COLO668 (cell line): ENCODE results near the gene RBMS3.

Experiments
- DNase-seq: peaks from one replicate; lab custom pipeline; 2025; ENCODE audit not compliant: unreplicated experiment; lab: John Stamatoyannopoulos, UW

Gene RBMS3

DNA sequence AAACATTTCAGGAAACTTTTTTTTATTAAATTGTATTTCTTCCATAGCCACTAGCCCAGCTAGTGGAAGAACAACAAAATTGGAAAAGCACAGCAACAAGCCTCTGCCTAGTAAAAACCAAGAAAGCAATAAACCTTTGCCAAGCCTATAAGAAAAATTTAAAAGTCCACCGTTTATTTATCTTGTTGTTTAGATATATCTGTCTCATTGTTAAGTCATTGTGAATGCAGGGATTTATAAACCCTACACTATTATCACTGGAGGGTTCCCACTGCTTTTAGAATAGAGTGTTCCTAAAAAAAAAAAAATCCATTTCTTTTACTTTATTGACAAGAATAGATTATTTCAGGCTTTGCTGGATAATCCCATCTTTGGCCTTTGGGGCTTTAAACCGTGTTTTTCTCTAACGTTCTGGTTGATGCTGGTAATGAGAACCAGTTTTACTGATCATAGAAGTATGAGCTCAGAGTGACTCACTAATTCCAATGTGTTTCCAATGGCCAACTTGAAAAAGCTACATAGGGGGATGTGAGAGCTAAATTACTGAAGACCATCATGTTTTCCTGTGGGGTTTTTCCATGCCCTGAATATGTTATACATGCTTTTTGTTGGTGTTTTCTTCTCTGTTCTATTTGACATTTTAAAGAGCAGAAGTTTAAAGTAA lies 634.1 kb downstream of the RBMS3 start:
- DNase-seq = no peak

DNA sequence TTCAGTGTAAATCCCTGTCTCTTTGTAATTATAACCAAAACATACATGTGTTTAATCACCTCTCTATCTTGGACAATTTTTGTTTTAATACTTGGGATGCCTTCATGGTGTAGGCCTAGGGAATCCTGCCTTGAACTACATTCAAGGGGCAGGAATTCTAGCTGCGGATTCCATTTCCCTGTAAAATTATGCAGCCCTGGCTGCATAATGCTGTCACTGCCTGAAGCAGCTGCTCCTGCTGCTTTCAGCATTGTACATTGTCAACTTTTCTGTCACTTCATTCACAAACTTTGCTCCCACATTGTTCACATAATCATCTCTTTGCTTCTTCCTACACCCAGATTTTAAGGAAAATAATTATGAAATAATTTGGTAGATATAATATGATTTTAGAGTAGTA lies 638.7 kb downstream of the RBMS3 start:
- no peak for DNase-seq

DNA sequence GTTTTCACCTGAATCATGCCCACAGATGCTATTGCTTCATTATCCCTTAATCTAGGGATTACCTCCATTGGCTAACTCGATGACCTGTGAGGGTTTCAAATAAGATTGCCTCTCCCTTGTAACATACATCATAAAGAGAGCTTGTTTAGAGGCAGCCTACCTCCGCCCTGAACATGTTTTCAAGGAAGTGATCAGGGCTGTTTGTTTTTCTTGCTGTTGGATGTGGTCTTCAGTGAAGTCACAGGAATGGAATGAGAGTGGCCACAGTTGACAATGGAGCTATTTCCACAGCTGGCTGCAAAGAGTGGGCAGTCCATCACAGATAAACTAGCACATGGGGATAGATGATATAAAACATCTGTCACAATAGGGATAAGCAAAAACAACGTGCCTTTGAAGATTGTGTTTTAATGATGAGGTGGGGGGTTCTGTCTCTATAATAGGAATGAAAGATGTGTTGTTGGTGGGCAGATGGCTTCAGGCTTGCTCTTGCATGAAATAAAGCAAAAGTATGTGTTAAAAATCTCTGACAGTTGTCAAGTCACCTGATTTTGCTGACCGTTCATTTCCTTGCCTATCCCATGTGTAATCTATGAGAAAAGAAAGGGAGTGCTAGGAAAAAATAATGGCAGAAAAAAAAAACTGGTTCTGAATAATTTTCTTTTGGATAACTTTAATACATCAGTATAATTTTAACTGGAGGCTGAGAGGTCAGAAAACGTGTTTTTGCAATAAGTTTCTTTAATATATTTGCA lies 642.3 kb downstream of the RBMS3 start:
- DNase-seq = no peak

DNA sequence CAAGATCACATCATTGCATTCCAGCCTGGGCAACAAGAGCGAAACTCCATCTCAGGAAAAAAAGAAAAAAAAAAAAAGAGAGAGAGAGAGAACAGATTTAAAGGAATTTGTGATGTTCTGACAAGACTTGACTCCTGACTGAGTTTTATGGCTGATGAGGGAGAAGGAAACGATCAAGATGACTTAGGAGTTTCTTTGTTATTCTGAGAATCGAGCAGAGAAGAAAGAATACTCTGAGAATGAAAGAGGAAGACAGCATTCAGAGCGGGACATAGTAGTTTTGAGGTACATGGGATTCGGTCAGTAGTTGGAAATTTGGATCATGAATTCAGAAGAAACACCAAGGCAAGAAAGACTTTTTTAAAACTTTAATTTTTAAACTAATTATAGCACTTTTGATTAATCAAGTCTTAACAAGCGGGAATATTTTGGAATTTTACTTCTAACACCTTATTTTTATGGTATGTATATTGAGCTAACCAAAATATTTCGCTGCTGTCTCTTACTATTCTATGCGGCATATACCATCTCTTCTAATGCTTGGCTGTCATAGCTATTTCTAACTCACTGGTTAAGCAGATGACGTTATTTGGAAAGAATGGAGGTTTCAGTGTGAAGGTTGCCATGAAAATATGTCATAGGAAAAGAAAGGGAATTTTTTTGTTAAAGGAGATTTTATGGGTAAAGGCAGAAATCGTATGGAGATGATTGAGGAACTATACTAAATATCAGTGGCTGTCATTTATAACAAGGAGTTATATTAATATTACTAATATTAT lies 644.1 kb downstream of the RBMS3 start:
- no peak for DNase-seq

DNA sequence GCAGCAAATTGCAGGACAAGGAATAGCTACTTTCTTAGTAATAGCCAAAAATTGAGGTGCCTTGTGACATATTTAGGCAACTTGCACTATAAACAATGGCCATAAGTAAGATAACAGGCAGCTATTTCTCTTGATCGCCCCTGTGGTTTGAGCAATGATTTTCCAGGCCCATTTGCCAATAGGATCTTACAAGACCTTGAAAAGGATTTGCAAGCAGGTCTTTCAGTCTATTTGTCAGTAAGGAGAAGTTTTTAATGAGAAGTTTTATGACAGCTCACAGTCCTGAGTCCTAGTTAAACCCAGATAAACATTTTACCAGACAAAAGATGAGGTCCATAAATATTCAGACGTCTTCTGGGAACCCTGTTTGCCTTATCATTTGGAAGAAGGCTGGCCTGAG lies 645.5 kb downstream of the RBMS3 start:
- no peak for DNase-seq

DNA sequence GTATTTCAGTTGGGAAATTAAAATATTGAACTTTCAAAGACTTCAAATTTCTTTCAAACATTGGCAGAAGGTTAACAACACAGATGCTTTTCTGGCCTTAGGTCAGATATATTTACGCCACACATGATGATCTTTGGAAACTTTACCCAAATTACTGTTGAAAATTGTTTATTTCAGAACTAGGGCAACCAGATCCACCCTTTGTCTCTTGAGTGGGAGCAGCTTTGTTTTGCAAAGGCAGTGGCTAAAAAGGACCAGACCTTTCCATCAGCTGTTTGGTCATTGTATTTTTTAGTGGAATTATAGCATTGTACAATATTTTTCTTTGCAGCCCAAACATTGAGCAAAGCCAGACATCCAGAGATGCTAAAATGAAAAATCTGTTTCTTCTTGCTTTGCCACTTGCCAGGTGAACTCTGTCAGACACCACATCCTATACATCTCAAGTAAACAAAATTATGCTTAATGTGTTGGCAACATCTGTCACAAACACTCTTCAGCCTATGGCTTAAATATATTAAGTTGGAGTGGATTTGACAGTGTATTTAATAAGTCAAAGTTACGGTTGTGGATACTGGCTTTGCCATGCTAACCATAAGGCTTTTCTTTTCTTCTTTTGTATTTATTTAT lies 651.9 kb downstream of the RBMS3 start:
- DNase-seq = no peak

DNA sequence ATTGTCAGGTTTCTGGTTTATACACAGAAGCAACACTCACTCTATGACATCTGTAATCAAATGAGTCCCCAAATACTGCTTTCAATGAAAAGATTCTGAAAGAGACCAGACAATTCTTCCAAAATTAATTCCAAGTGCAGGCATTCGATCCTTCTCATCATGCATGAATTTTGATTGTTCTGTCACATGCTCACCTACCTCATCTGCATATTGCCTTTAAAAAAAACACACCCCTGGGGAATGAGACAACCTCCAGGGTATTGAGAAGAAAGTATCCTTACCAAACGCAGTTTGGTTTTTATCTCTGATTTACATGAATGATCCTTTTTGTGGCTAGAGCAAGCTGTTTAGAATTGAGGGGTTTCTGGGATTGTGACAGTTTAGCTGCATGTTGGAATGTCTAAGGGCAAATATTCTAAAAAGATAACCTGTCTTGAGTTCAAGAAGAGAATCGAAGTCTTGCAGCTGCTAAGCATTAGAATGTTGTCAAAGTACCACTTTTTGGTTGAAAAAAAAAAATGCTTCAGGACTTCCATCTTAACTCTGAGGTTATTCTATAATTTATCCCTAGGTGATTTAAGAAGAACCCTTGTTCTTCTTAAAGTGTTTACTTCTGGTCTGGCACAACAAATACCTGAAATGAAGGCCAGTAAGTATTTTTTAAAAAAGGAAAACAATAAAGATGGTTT lies 653.1 kb downstream of the RBMS3 start:
- DNase-seq = no peak

DNA sequence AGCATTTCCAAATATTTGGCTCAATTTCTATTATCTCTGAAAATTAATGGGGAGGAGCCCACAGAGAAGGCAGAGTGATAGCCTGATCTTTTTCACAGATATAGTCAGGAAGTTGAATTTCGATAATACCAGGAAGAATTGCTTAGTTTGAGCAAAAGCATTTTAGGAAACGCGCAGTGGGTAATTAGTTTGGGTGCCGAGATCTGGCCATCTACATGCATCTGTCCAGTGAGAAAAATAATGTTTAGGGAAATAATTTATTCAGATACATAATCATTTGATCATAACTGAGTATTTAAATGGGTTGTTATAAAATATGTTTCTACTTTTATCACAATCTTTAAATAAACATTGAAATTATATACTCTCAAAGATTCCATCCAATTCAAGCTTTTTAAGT lies 653.9 kb downstream of the RBMS3 start:
- no peak for DNase-seq

DNA sequence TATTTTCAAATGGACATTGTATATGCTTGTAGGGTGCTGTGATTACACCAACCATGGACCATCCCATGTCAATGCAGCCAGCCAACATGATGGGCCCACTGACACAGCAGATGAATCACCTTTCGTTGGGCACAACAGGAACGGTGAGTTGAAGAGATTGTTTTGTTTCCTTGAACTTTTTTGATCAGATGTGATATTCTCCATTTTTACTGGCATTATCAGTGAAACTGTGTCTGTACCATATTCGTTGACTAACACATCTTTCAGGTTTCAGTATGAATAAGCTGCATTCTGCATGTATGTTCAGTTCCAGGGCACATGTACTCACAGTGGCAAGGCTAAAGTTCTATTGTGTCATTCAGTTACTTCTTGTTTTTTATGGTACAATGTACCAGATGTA lies 655.2 kb downstream of the RBMS3 start:
- DNase-seq = no peak

DNA sequence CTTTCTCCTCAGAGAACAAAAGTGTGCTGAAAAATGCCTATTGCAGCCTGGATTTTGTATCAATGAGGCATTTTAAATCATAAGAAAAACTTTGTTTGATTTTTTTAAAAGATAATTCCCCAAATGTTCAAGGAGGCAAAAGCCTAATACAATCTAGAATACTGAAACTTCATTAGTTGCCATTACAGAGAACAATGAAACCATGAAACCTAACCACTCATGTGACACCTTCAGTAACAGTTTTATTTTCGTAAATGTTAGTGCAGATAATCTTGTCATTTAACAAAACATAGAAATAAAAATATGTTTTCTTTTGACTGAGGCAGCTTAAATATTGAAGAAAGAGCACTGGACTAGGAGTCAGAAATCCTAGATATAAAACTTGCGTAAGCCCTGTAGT lies 655.9 kb downstream of the RBMS3 start:
- no peak for DNase-seq

DNA sequence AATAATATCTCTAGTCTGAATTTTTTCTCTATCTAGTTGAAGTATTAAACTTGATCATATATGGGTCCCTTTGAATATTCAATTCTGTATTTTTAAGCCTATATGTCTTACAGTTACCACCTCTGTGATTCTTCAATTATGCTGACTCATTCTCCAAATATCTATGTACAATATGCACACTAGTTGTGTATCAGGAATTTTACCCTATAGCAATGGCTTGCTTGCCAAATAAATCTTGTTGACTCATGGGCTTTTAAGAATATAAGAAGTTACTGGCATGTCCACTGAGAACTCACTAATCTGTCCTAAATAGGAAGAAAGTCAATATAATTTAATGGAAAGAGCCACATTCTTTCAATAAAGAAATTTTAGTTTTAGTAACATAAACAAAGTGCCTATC lies 656.3 kb downstream of the RBMS3 start:
- DNase-seq = no peak

DNA sequence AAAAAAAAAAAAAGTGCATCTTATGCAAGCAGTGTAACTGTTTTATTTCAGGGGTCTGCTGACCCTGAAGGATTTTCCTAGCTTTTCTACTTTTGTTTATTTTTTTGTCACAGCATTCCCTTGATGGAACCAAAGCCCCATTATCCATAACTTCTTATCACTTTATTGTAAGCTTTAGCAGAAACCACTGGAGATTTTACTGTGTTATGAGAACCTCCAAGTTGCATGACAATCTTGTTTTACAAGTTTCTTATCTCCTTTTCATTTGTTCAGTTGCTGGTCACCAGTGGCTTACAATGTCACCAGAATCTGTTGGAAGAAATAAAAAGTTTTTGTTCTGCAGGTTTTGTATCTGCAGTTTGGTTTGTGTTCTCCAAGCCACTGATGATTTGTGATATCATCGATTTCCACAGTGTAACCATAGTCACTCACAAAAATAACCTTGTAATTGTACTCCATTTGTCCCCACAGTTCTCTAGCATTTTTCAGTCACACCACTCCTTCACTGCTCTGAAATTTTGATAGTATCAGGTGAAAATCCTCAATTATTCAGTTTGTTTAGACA lies 660.0 kb downstream of the RBMS3 start:
- DNase-seq = no peak

DNA sequence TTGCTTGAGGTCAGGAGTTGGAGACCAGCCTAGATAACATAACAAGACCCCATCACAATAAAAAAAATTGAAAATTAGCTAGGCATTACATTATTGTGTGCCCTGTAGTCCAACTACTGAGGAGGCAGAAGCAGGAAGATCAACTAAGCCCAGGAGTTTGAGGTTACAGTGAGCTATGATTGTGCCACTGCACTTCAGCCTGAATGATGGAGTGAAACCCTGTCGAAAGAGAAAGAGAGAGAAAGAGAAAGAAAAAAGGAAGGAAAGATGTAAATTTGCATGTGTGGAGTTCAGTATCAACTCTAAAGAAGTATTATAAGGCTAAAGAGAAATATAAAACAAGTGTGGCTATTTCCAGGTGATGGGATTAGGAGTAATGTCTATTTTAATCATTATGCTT lies 661.4 kb downstream of the RBMS3 start:
- DNase-seq = no peak

DNA sequence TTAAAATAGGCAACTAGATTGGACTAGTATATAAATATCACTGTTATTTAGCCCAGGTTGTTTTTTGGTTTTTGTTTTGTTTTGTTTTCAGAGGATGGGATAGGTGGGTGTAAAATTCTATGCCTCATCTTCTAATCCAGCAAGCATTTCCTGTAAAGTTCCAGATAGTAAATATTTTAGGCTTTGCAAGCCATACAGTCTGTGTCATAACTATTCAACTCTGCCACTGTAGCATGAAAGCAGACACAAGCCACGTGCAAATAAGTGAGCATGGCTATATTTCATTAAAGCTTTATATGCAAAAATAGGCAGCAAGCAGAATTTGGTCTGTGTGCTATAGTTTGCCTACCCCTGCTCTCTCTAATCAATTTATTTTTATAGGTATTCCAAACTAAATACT lies 668.3 kb downstream of the RBMS3 start:
- DNase-seq = no peak

DNA sequence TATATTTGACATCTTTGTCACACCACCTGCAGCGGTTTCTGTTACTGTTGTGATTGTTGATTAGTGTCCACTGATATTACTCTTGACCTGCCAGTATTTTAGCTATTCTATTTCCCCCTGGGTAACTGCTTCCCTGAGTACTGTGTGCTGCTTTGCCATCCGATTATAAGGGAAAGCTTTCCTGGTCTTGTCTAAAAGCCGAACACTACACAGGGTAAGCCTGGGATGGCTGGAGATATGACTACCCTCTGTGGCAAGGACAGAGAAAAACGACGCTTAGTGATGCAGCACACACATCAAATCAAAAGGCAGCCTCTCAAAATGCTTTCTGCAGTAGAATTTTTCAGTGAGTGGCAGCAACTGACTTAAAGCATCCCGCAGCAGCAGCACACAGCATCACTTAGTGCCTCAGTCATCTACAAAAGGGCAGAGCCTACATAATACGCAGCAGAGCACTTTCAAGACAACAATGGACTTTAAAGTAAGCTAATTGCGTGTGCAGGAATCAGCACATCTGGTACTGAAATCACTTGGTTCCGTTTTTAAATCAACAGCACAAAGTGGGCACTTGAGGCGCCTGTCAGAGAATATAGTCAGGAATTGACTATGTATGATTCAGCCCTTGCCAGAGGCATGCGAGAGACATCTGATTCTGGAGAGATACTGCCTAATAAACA lies 669.2 kb downstream of the RBMS3 start:
- DNase-seq = no peak

DNA sequence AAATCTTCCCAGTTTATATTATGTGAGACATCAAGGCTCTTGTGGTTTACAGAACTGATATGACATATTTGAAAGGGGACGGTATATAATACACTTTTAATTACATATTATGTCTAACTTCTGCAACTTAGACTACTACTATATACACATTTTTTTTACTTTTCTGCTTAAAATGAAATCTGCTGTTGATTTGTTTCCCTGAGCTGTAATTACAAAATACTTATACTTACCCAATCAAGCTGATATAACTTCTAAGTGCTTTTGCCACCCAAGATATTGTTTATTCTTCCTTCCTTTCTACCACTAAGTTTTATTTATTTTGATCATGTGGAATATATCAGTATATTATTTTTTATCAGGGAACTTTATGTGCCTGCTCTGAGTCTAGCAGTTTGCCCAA lies 671.6 kb downstream of the RBMS3 start:
- no peak for DNase-seq

DNA sequence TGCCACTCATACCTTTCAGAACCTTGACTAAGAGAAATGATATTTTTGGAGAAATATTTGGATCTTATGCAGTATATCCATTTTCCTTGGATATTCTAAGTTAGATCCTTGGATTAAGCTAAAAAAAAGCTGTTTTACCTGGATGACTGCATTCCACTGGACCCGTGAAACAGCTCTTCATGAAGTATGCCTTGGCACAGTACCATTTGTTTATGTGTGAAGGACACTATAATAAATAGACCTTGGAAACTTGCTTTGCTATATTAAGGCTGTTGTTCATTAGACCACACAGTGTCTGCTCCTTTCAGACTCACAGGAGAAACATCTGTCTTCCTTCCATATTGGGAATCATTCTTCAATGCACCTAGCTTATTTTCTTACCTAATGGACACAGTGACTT lies 674.5 kb downstream of the RBMS3 start:
- no peak for DNase-seq

DNA sequence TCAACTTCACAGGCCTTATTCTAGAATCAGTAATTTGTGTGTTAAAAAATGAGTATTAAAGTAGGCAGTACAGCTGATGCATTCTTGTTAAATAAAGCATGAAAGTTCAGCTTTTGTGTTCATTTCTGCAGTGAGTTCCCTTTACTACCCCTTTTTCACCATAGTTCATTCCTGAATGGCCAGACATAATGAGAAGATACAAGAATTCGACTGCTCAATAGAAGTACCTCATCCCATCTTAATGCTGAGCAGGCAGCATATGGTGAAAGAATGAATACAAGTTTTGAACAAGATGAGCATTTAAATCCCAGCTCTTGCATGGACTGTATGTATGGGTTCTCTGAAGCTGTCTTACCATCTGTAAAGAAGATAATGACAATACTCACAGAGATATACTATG lies 677.9 kb downstream of the RBMS3 start:
- no peak for DNase-seq

DNA sequence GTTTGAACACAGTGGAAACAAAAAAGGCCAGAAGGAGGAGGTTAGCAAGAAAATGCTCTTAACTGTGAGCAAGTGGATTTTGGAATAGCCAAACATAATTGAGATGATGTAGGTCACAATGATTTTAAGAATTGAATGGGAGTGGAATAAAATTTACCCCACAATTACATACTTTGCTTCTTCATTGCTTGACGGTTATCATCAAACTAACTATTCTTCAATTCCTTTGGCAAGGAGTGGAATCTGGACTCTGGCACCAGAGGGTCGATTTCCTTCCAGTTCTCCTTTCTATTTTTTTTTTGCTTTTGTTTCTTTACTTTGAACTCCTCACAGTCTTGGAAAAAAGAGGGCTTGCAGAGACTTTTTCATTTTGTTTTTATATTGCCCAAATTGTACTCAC lies 691.0 kb downstream of the RBMS3 start:
- no peak for DNase-seq

DNA sequence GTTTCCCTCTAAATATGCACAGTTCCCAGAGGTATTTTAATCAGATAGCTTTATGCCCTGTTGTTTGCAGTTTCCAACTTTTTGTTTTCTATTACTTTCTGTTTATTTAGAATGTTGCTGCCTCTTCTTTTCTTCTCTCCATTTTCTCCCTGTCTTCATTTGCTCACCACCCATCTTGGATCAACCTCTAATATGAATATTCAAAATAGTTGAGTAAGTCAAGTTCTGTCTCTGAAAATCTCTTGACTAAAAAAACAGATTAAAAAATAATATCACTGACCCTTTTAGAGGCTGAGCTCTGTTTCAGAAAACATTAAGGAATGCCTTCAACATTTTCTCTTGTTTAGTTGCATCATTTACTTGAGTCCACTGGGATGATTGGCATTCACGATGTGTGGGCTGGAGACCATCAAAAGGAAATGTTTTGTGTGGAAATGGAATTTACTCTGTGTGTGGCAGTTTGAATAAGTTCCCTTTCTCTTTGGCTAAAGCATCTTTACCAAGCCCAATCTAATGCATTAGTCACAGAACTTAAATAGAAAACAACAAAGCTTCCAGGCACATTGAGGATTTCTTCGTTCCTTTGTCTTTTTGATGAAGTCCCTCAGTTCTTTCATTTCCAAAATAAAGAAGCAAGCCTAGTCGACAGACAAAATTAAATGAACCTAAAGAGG lies 691.6 kb downstream of the RBMS3 start:
- DNase-seq = no peak
